K562 (cell line): ENCODE data around the gene ANXA7. TPM values are rescaled to one million over a fixed set of nuclear protein-coding genes. Genes with fewer than 3 reads are reported as not detected.

Experiments used
- BRCA1 ChIP-seq, 2 experiments: fragments of 450-650 bp in 1 of 2; sonication (generic) in 1 of 2; formaldehyde crosslinking in 1 of 2; IDR thresholded peaks; 2 replicates each; pipeline versions ENCODE4 v1.5.0 to v1.6.1; 2017 to 2020; ENCODE audit warnings: mild to moderate bottlenecking in 1 of 2, missing genetic modification reagents in 1 of 2
- CREB1 ChIP-seq, 2 experiments: sonication (generic) in 1 of 2; formaldehyde crosslinking in 1 of 2; IDR thresholded peaks; 2 replicates each; pipeline versions ENCODE4 v1.6.1 to v1.8.0; 2012 to 2022; ENCODE audit warnings: inconsistent platforms in 1 of 2, mild to moderate bottlenecking in 1 of 2, missing genetic modification reagents in 1 of 2, moderate library complexity in 1 of 2
- NFIC ChIP-seq: fragments of 450-650 bp; IDR thresholded peaks from 2 replicates; pipeline ENCODE4 v1.6.1; 2017; ENCODE audit warnings: mild to moderate bottlenecking, inconsistent platforms
- POLR2A ChIP-seq: fragments of 450-650 bp; conservative IDR thresholded peaks from 2 replicates; pipeline ENCODE4 v1.6.1; 2016
- POLR2AphosphoS5 ChIP-seq: IDR thresholded peaks from 2 replicates; pipeline ENCODE4 v1.6.1; 2011; ENCODE audit warnings: mild to moderate bottlenecking, low read depth, low read length, moderate library complexity; ENCODE audit not compliant: control insufficient read depth, insufficient read depth
- RAD21 ChIP-seq, 2 experiments: fragments of 250-450 bp in 1 of 2; fragments of 450-650 bp in 1 of 2; sonication (Bioruptor Pico) in 1 of 2; formaldehyde crosslinking in 1 of 2; IDR thresholded peaks in 1 of 2; conservative IDR thresholded peaks in 1 of 2; 2 replicates each; pipeline versions ENCODE4 v1.4.0 to v1.8.0; 2020 to 2022; ENCODE audit warnings: mild to moderate bottlenecking in 2 of 2, moderate library complexity in 1 of 2
- RBM22 ChIP-seq: fragments of 200-400 bp; formaldehyde crosslinking; IDR thresholded peaks from 2 replicates; pipeline ENCODE4 v1.6.1; 2018; ENCODE audit warnings: low read length, low read depth; ENCODE audit not compliant: poor library complexity, severe bottlenecking
- RFX1 ChIP-seq: fragments of 450-650 bp; IDR thresholded peaks from 2 replicates; pipeline ENCODE4 v1.6.1; 2016; ENCODE audit warnings: mild to moderate bottlenecking, moderate library complexity
- SMARCB1 ChIP-seq: IDR thresholded peaks from 2 replicates; pipeline ENCODE4 v1.6.1; 2011; ENCODE audit warnings: improper control_type of control experiment, low read depth; ENCODE audit not compliant: insufficient read length
- TCFL5 ChIP-seq: fragments of 250-450 bp; sonication (Bioruptor Pico); conservative IDR thresholded peaks from 2 replicates; pipeline ENCODE4 v1.6.1; 2021; ENCODE audit warnings: mild to moderate bottlenecking, moderate library complexity, matching md5 sums
- ZBTB33 ChIP-seq: sonication (generic); formaldehyde crosslinking; IDR thresholded peaks from 2 replicates; pipeline ENCODE4 v1.8.1; 2023; ENCODE audit warnings: mild to moderate bottlenecking, missing genetic modification reagents
- ZFX ChIP-seq: sonication (generic); formaldehyde crosslinking; IDR thresholded peaks from 2 replicates; pipeline ENCODE4 v1.8.0; 2022; ENCODE audit warnings: mild to moderate bottlenecking, missing genetic modification reagents, moderate library complexity
- ZHX1 ChIP-seq: fragments of 150-350 bp; conservative IDR thresholded peaks from 2 replicates; pipeline ENCODE4 v1.6.1; 2014; ENCODE audit warnings: low read length
- ZNF57 ChIP-seq: fragments of 450-650 bp; formaldehyde crosslinking; IDR thresholded peaks from 2 replicates; pipeline ENCODE4 v1.4.0; 2020; ENCODE audit warnings: mild to moderate bottlenecking, moderate library complexity
- polyA plus RNA-seq, 8 experiments: library from polyadenylated mRNA; depleted of rRNA in 4 of 8; stranded (reverse) in 5 of 8; unstranded in 3 of 8; fragments of >200 nt; fragmentation: Nextera tagmentation in 2 of 8; fragmentation: Illumina TruSeq in 1 of 8; extraction: Ambion mirVana in 2 of 8; extraction: Trizol in 1 of 8; gene quantifications; 2 replicates each; pipeline versions ENCODE4 v1.2.1 to v1.2.3, GENCODE V29; 2011 to 2014; ENCODE audit warnings: inconsistent platforms in 1 of 8, missing spikeins in 1 of 8
- total RNA-seq, 7 experiments: library from RNA; depleted of rRNA in 6 of 7; stranded (reverse); fragments of >200 nt in 6 of 7; fragmentation: Illumina TruSeq in 2 of 7; extraction: Trizol in 2 of 7; gene quantifications; 2 replicates each; pipeline versions ENCODE4 v1.2.1 to v1.2.3, GENCODE V29; 2011 to 2021; ENCODE audit warnings: low replicate concordance in 1 of 7

The ANXA7 gene
- total and polyA plus RNA-seq, 9 of the 15 experiments (the other 6 are each of a cell fraction or from before 2014, with no cell fraction given), result 81.6 to 157 (median 122) TPM

GRCh38 chr10:73366381-73367298 is 47.2 kb downstream of the ANXA7 start (continued):
- TF ChIP-seq RFX1, result peak; percentile 99
- no peak for TF ChIP-seq POLR2AphosphoS5
- TF ChIP-seq BRCA1 (IDR thresholded peaks at IDR 0.05), result no peak
- no peak for TF ChIP-seq BRCA1 (CRISPR knock-in tag; IDR thresholded peaks at IDR 0.05)
- no peak for TF ChIP-seq ZNF57 (CRISPR knock-in tag)
- TF ChIP-seq CREB1 (IDR thresholded peaks at IDR 0.05), result peak; percentile 65
- peak; percentile 52 for TF ChIP-seq CREB1 (CRISPR knock-in tag; IDR thresholded peaks at IDR 0.05)
- no peak for TF ChIP-seq ZBTB33 (CRISPR knock-in tag)
- TF ChIP-seq NFIC, result no peak
- no peak for TF ChIP-seq TCFL5
- TF ChIP-seq SMARCB1, result no peak
- no peak for TF ChIP-seq RBM22
- TF ChIP-seq ZHX1, result no peak
- no peak; a peak in 1 of 4 replicates for TF ChIP-seq RAD21 (CRISPR knock-in tag; conservative IDR thresholded peaks at IDR 0.05 in 1 of 2, IDR thresholded peaks at IDR 0.05 in 1 of 2)
- no peak; the same call in 1 of the 2 replicates for TF ChIP-seq ZFX (CRISPR knock-in tag)
- TF ChIP-seq POLR2A, result peak; percentile 42; the same call in 1 of the 2 replicates
